Inflammatory macrophage (primary cell): ENCODE results near the gene ZBTB3.
"Not testable (repeated sequence)": the region's sequence is repeated elsewhere in the genome, so short reads cannot be mapped to it uniquely, and the experiment has no call there.

Experiments used
- DNase-seq, 2 donors: peaks; one replicate each; pipeline ENCODE4 v3.0.0-alpha.2; 2020 to 2022

ZBTB3 gene

DNA sequence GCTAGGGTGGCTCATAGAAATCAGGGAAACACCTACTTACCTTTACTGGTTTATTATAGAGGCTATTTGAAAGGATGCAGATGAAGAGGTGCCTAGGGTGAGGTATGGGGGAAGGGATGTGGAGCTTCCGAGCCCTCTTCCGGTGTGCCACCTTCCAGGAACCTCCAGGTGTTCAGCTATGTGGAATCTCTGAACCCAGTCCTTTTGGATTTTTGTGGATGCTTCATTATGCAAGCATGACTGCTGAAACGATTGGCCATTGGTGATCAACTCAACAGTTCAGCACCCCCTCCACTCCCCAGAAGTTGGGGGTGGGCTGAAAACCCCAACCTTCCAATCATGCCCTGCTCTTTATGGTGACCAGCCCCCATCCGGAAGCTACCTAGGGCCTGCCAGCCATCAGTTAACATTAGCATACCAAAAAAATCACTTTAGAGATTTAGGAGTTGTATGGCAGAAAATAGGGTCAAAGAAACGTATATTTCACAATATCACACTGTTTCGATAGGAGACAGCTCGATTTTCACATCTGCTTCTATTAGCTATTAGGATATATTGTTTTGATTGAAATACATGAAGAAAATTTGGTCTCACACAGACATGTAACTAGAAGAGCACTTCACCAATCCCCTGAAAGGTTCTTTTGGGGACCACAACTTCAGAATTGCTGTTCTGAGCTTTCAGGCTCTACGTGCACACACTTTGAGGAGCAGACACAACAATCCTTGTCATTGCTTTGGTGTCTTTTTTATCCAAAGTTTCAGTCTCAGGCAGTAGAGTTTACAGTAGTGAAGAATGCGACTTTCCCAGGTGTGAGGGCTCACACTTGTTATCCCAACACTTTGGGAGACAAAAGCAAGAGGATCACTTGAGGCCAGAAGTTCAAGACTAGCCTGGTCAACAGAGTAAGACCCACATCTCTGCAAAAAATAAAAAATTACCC, 4.2 kb upstream of the ZBTB3 start:
- DNase-seq: no peak

DNA sequence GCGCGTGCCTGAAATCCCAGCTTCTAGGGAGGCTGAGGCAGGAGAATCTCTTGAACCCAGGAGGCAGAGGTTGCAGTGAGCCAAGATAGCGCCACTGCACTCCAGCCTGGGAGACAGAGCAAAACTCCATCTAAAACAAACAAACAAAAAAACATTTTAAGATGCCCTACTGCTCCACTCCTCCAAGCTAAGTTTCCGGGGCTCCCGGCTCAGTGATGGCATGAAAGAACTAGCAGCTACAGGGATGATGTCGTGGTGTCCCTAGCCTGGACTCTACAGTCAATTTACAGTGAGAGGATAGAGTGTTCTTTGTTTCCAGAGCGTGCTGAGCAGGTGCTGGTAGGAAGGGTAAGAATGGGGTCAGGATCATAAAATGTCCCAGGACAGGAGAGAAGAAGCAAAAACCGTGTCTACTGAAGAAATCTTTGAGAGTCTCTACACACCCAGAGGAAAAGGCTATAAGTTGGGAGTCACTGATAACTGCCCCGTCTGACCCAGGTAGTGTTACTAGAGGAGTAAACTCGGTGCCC, 1.2 kb upstream of the ZBTB3 start:
- DNase-seq: no peak

DNA sequence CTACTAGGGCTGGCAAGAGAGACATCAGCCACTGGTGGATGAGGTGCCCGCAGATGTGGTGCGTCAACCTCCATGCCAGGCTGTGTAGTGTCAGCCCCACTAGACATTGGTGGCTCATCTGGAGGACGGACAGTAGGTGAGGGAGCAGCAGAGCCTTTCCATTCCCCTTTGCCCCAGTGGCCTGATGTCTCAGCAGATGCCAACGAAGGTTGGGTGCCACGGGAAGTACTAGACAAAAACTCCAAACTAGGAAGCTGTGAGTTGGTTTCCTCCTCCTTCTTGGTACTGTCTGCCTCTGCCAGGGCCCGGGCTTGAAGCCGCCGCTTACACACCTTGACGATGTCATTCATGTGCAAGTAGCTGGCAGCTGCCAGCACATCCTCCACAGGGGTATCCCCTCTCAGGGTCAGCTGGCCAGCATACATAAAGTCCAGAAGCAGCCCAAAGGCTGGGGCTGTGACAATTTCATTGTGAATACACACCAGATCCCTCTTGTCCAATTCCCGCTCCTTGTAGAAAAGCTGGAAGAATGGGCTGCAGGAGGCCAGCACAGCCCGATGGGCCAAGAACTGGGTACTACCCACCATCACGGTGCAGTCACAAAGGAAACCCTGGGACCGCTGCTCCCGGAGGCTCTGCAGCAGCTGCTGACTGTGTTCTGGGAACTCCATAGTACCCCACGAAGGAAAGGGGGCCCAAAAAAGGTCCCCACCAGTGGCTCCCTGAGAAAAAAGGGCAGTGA, 795 bp downstream of the ZBTB3 start:
- DNase-seq: no peak

DNA sequence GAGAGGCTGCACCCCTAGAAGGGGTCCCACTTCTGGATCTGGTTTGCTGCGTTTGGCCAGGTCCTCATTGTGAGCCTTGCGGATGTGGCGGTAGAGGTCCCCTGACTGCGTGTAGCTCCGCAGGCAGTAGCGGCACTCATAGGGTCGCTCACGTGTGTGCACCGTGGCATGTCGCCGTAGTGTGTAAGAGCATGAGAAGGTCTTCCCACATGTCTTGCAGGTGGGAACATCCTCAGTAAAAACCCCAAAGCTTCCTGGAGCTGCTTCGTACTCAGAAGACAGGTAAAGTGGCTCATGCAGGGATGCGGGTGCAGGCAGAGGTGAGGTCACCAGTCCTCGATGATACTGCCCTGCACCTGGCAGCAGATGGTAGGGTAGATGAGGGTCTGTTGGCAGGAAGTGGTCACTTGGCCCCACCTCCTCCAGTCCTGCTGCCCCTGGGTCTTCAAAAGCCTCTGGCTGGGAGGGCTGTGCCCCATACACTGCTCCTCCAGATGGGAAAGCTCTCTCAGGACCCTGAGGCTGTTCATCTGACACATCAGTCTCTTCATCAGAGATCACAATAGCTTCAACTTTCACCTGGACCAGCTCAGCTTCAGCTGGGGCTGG, 1.7 kb downstream of the ZBTB3 start:
- DNase-seq: no peak

DNA sequence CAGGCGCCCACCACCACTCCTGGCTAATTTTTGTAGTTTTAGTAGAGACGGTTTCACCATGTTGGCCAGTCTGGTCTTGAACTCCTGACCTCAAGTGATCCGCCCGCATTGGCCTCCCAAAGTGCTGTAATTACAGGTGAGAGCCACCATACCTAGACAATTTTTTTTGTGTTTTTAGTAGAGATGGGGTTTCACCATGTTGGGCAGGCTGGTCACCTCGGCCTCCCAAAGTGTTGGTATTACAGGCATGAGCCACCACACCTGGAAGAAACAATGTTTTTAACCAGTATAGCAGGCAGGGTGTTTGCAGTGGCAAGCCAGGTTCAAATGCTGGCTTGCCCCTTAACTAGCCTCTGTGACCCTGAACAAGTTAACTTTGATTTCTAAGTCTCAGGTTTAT, 4.0 kb downstream of the ZBTB3 start:
- not testable (repeated sequence) for DNase-seq

DNA sequence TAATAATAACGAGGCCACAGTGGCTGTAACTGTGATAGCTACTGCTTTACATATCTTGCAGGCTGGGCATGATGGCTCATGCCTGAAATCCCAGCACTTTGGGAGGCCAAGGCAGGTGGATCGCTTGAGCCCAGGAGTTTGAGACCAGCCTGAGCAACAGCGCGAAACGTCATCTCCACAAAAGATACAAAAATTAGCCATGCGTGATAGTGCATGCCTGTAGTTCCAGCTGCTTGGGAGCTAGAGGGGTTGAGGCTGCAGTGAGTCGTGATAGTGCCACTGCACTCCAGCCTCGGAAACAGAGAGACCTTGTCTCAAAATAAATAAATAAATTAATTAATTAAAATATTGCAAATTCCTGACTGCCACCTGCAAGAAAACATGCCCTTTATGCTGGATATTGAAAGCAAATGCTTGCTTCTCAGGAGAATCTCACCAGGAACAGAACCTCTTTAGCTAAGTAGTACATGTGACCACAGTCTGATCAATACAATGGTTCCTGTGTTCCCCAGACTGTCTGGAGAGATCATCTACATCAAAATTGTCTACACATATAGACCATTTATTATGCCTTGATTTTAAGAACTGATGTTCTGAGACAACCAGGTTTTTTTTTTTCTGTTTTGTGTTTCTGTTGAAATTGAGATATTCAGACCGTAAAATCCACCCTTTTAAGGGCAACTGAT, 6.3 kb downstream of the ZBTB3 start:
- DNase-seq: no peak

DNA sequence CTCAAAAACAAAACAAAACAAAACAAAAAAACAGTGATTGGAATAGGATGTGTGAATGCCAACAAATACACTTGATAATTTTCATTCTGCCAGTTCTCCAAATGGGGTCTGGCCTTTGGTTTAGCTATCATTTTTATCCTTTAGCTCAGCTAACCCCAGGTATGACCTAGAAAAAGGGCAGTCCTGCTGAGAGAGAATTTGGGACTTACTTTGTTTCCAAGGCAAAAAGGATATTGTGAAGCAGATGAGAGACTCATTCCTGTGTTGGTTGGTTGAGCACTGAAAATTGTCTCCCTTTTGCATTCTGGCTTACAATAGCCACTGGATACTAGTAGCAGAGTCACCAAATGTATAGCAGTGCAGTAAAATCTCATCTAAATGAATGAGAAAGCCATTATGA, 16.8 kb downstream of the ZBTB3 start:
- no peak for DNase-seq

DNA sequence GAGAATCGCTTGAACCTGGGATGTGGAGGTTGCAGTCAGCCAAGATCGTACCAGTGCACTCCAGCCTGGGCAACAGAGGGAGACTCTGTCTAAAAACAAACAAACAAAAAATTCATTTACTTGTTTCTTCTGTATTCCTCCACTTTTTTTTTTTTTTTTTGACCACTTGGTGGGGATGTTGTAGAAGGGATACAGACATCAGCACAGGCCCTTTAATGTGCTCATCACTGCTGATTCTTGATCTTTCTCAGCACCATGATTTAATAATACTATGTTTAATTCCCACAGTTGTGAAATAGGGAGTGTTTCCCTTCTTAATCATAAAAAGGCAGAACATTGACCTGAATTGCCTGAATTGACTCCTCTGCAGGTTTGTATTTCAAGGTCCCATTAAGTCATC, 21.1 kb downstream of the ZBTB3 start:
- DNase-seq: peak; percentile 16 to 44

DNA sequence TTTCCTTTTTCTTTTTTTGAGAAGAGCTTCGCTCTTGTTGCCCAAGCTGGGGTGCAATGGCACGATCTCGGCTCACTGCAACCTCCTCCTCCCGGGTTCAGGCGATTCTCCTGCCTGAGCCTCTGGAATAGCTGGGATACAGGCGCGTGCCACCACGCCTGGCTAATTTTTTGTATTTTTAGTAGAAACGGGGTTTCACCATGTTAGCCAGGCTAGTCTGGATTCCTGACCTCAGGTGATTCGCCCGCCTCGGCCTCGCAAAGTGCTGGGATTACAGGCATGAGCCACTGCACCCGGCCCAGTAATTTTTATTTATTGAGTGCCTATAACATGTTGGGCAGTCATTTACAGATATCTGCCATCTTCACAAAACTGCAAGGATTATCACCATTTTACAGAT, 23.9 kb downstream of the ZBTB3 start:
- DNase-seq: not testable (repeated sequence)

DNA sequence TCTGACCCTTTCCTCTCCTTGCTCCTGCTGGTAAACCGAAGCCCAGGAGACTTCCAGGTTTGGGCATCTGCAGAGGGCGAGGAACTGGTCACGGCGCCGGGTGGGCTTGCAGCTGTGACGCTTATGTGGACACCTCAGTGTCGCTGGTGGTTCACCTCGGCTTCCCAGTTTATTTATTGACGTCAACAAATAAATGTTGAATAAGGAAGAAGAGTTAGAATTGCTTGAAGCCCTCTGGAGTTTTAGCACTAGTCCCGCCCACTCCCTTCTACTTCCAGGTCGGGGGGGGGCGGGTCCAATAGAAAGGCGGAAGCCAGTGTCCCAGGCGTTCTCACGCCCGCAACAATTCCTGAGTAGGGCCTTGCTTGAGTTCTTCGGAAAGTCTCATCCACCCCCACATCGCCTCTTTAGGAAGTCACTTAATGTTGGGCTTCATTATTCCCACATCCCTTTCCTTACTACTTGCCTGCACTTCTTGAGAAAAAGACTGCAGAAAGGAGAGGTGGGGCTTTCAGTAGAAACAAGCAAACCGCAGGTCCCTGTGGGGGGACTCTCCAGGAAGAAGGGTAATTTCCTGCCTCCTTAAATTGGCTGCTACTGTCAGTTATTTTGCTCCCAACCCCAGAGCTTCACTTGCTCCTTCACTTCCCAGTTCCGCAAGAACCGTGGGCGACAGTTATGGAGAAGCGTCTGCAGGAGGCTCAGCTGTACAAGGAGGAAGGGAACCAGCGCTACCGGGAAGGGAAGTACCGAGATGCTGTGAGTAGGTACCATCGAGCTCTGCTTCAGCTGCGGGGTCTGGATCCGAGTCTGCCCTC, 25.6 kb downstream of the ZBTB3 start, which contains the start of gene TTC9C:
Gene TTC9C (plus strand): TSS at position 316 of the 818 bp plus-strand sequence. CDS start 363 bp downstream, at position 679.
- peak; percentile 90 to 93 for DNase-seq

DNA sequence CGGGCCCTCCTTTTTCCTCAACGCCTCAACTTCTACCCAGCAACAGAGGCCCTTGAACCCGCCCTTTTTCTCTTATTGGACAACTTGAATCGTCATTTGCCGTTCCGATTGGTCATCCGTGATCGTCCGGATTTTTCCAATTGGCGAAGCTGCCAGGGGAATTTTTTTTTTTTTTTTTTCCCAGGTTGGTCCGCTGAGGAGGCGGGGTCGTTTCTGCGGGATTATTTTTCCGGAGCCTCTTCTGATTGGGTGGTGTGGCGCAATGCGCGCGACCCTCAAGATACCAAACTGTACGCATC, 26.1 kb downstream of the ZBTB3 start:
- peak; percentile 97 to 99 for DNase-seq

DNA sequence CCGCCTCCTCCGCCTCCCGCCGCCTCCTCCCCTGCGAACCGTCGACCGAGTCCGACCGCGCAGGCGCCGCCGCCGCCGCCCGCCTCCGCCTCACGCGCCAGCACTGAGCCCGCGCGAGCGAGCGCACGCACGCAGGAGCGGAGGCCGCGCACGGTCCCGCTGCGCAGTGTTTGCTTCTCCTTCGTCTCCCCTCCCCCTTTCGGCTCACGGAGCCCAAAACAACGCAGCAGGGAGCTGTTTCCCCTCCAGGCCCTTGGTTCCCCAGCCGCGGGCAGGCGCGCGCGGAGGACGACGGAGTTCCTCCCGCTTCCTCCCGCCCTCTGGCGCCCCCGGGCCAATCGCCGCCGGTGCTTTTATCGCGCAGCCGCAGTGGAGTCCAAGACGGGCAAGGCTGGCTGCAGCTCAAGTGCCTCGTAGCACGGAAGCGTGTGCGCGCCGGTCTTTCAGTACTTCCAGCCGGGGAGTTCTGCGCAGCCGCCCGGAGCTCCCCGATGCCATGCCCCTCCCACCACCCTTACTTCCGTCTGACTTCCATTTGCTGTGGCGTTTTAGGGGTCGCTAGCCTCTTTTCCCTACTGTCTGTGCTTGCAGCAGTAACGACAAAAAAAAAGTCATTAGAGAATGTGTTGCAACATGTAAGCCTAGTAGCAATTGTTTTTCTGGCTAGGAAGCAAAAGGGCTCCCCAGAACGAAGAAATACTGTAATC, 26.6 kb downstream of the ZBTB3 start, which contains the start of gene HNRNPUL2:
Gene HNRNPUL2 (minus strand): TSS at position 293 of the 707 bp plus-strand sequence. CDS start 301 bp downstream, outside the sequence.
- peak; percentile 100 for DNase-seq

DNA sequence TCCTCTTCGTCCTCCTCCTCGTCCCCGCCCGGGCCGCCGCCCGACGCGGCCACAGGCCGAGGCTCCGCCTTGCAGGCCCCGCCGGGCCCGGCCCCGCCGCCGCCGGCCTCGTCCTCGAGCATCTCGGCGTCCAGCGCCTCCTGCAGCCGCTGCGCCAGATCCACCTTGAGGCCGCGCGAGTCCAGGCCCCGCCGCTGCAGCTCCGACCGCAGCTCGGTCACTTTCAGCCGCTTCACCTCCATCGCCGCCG, 27.1 kb downstream of the ZBTB3 start:
- no peak for DNase-seq

DNA sequence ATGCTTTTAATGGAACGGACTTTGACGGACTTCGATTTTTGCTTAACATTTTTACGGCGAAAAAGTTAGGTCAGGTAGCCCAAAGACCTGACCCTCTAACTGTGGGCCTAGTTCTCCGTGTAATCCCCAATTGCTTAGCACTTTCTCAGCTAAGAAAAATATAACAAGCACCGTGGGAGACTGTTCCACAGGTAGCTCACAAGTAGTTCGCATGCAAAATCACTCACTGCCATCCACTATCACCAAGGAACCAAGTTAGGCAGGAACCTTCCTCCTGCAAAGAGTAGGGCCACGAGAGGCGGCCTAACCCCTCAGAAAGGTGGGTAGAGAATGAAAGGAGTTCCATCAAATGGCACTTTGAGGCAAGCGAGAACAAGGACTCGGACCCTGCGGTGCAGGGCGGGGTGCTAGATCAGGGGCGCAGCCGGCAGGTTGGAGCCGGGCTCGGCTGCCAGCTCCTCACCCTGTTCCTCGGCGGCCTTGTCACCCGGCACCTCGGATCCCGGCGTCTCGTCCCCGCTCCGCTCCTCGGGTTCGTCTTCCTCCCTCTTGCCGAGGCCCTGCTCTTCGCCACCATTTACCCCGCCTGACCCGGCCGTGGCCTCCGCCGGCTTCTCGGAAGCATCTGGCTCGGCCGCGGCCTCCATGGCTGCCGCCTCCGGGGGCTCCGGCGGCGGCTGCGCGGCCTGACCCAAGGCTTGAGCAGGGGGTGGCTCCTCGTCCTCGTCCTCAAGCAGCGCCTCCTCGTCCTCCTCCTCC, 27.6 kb downstream of the ZBTB3 start:
- no peak for DNase-seq

DNA sequence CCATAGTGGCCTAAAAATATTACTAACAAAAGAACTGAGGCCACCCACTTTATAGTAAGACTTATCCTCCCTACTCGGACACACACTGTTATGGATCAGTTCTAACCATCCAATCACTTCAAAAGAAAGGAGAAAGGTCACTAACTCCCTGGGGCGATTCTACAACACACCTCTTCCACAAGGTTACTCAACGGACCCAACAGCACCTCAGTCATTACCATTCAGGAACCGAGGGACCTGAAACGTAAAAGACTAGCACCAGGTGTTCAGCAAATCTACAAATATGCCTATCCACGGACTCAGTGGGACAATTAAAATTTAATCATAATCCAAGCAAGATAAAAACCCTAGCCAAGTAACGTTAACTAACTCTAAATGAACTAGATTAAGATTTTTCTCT, 28.3 kb downstream of the ZBTB3 start:
- DNase-seq: no peak

DNA sequence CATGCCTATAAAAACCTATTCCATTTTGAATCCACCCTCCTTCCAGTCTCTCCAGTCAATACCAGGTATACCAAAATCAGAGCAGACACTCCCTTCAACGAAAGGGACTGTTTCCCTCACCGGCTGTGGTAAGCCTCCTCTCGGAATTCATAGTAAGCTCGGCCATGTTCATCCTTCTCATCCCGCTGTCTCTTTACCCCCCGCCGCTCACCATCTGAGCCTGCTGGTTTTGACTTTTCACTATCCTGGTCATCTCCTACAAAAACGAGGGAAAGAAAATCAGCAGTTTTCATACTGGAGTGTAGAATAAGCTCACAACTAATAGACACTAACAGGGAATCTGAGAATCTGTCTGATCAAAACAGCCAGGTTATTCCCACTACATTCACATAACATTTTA, 29.8 kb downstream of the ZBTB3 start:
- DNase-seq: no peak

DNA sequence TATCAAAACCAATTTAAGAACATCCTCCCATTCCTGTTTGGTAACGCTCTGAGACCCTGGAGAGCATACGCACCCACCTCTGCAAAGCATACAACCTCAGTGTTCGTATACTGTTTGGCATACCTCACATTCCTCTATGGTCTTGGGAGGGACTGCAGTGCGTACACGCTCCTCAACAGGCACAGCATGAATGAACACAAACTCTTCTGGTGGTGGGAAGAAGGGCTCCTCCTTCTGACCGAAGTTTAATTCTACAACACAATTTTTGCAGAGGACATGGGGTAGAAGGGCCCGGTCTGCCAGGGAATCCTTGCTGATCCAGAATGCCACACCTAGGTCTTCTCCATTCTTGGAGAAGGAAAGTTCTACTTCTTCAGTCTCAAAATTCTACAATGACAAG, 32.0 kb downstream of the ZBTB3 start:
- no peak for DNase-seq

DNA sequence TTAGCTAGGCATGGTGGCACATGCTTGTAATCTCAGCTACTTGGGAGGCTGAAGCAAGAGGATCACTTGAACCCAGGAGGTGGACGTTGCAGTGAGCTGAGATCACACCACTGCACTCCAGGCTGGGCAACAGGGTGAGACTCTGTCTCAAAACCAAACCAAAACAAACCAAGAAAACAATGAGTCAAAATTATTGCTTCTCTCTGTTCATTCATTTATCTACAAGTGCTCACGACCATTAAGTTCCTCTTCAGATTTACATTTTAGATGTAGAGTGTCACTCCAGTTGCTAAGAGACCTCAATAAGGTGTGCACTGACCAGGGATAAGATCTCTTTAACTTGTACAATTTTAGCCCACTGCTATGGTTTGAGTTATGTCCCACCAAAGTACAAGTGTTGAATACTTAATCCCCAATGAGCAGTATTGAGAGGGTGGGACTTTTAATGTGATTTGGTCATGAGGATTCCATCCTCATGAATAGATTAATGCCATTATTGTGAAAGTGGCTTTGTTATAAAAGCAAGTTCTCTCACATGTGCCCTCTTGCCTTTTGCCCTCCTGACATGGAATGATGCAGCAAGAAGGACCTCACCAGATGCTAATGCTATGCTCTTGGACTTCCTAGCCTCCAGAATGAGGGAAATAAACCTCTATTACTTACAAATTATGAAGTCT, 34.5 kb downstream of the ZBTB3 start:
- DNase-seq: no peak

DNA sequence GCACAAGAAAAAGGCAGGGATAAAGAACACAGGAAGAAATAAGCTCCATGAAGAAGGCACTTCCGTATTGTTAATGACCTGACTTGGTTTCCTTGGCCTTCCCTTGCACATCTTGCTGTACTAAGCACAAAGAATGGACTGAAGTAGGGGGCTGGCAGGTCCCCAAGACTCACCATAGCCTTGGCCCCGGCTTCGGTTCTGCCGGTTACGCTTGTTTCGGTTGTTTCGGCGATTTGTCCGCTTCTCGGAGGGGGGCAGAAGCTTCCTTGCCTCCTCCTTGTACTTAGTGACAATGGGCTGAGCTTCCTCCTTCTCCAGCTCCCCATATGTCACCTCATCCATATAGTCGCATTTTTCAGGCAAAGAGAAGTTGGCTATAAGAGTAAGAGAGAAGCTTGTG, 37.1 kb downstream of the ZBTB3 start:
- no peak for DNase-seq

DNA sequence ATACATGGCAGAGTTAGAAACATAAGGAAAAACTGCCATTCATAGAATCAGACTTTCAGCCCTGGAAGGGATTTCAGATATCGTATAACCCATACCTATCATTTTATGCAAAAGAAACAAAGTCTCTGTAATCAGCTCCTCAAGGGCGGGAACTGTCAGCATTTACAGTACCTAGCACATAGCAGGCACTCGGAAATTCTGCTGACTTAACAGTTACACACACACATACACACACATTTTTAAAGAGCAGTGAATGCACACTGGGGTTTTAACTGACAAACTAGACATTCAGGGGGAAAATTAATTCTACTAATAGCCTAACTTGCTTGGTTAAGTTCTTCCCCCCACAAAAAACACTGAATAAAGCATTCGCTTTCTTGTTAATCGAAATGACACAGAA, 37.8 kb downstream of the ZBTB3 start:
- no peak for DNase-seq
